ENCODE results near the gene GRK6. TPM values are rescaled to one million over a fixed set of nuclear protein-coding genes. Genes with fewer than 3 reads are reported as not detected.

GRK6 gene
- total and polyA plus RNA-seq, 9 of the 15 experiments (the other 6 are each of a cell fraction or from before 2014, with no cell fraction given), result 0.63 to 122 (median 44.5) TPM

DNA sequence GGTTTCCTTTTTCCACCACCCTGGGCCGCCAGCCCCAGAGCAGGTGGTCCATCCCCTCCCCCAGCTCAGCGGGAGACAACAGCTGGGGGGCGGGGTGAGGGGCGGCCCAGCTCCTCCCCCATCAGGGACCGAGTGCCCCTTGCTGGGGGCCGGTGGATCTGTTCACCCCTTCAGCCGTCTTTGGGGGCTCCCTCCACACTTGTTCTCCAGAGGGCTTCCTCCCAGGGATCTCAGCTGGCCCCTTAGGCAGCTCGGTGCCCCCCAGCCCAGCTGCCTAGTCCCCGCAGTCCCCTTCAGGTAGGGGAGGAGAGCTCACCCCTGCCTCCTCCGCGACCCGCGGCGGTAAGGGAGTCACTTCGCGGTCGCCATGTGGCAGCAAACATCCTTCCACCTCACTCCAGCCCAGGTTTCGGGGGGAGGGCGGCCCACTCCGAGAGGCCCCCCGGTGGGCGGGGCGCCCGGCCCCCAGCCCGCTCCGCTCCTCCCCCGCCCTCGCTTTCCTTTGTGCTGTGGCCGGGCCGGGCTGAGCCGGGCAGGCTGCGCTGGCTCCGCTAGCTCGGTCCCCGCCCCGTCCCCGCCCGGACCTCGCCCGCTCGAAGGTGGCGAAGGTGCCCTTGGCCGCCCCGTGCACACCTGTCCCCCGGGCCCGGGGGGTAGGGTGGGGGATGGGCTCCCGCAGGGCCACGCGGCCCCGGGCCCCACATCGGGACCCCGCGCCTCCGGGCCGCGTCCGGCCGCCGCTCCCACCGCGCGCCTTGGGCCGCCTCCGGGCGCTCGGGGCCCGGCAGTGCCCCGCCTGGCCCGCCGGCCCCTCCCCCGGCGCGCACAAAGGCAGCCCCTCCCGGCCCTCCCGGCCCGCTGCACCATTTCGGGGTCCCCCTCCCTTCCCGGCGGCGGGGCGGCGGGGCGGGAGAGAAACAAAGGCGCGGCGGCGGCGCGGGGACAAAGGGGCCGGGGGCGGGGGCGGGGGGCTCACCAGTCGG, 46.3 kb downstream of the GRK6 start (continued):
- TF ChIP-seq SOX6 (IDR thresholded peaks at IDR 0.05) (no peak), DIDO1 (tag; IDR thresholded peaks at IDR 0.05; ENCODE audit: low read depth) (no peak), RBM22 (IDR thresholded peaks at IDR 0.05; ENCODE audit: low read depth, low read length, poor library complexity, severe bottlenecking) (peak; percentile 39), PHF21A (IDR thresholded peaks at IDR 0.05; ENCODE audit: borderline replicate concordance, low read depth) (no peak), TBP (optimal IDR thresholded peaks at IDR 0.05; ENCODE audit: low read depth, low read length) (peak; percentile 16), CBX2 (IDR thresholded peaks at IDR 0.05; ENCODE audit: insufficient read depth, low read length, poor library complexity, severe bottlenecking) (no peak), ZNF57 (CRISPR knock-in tag; IDR thresholded peaks at IDR 0.05) (no peak), COPS2 (conservative IDR thresholded peaks at IDR 0.05) (no peak)
- TF ChIP-seq, protein P1, sequence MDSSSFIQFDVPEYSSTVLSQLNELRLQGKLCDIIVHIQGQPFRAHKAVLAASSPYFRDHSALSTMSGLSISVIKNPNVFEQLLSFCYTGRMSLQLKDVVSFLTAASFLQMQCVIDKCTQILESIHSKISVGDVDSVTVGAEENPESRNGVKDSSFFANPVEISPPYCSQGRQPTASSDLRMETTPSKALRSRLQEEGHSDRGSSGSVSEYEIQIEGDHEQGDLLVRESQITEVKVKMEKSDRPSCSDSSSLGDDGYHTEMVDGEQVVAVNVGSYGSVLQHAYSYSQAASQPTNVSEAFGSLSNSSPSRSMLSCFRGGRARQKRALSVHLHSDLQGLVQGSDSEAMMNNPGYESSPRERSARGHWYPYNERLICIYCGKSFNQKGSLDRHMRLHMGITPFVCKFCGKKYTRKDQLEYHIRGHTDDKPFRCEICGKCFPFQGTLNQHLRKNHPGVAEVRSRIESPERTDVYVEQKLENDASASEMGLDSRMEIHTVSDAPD (CRISPR knock-in tag; IDR thresholded peaks at IDR 0.05), result no peak
- TF ChIP-seq, protein P2, sequence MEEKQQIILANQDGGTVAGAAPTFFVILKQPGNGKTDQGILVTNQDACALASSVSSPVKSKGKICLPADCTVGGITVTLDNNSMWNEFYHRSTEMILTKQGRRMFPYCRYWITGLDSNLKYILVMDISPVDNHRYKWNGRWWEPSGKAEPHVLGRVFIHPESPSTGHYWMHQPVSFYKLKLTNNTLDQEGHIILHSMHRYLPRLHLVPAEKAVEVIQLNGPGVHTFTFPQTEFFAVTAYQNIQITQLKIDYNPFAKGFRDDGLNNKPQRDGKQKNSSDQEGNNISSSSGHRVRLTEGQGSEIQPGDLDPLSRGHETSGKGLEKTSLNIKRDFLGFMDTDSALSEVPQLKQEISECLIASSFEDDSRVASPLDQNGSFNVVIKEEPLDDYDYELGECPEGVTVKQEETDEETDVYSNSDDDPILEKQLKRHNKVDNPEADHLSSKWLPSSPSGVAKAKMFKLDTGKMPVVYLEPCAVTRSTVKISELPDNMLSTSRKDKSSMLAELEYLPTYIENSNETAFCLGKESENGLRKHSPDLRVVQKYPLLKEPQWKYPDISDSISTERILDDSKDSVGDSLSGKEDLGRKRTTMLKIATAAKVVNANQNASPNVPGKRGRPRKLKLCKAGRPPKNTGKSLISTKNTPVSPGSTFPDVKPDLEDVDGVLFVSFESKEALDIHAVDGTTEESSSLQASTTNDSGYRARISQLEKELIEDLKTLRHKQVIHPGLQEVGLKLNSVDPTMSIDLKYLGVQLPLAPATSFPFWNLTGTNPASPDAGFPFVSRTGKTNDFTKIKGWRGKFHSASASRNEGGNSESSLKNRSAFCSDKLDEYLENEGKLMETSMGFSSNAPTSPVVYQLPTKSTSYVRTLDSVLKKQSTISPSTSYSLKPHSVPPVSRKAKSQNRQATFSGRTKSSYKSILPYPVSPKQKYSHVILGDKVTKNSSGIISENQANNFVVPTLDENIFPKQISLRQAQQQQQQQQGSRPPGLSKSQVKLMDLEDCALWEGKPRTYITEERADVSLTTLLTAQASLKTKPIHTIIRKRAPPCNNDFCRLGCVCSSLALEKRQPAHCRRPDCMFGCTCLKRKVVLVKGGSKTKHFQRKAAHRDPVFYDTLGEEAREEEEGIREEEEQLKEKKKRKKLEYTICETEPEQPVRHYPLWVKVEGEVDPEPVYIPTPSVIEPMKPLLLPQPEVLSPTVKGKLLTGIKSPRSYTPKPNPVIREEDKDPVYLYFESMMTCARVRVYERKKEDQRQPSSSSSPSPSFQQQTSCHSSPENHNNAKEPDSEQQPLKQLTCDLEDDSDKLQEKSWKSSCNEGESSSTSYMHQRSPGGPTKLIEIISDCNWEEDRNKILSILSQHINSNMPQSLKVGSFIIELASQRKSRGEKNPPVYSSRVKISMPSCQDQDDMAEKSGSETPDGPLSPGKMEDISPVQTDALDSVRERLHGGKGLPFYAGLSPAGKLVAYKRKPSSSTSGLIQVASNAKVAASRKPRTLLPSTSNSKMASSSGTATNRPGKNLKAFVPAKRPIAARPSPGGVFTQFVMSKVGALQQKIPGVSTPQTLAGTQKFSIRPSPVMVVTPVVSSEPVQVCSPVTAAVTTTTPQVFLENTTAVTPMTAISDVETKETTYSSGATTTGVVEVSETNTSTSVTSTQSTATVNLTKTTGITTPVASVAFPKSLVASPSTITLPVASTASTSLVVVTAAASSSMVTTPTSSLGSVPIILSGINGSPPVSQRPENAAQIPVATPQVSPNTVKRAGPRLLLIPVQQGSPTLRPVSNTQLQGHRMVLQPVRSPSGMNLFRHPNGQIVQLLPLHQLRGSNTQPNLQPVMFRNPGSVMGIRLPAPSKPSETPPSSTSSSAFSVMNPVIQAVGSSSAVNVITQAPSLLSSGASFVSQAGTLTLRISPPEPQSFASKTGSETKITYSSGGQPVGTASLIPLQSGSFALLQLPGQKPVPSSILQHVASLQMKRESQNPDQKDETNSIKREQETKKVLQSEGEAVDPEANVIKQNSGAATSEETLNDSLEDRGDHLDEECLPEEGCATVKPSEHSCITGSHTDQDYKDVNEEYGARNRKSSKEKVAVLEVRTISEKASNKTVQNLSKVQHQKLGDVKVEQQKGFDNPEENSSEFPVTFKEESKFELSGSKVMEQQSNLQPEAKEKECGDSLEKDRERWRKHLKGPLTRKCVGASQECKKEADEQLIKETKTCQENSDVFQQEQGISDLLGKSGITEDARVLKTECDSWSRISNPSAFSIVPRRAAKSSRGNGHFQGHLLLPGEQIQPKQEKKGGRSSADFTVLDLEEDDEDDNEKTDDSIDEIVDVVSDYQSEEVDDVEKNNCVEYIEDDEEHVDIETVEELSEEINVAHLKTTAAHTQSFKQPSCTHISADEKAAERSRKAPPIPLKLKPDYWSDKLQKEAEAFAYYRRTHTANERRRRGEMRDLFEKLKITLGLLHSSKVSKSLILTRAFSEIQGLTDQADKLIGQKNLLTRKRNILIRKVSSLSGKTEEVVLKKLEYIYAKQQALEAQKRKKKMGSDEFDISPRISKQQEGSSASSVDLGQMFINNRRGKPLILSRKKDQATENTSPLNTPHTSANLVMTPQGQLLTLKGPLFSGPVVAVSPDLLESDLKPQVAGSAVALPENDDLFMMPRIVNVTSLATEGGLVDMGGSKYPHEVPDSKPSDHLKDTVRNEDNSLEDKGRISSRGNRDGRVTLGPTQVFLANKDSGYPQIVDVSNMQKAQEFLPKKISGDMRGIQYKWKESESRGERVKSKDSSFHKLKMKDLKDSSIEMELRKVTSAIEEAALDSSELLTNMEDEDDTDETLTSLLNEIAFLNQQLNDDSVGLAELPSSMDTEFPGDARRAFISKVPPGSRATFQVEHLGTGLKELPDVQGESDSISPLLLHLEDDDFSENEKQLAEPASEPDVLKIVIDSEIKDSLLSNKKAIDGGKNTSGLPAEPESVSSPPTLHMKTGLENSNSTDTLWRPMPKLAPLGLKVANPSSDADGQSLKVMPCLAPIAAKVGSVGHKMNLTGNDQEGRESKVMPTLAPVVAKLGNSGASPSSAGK (IDR thresholded peaks at IDR 0.05), result no peak
- TF ChIP-seq, protein P3, sequence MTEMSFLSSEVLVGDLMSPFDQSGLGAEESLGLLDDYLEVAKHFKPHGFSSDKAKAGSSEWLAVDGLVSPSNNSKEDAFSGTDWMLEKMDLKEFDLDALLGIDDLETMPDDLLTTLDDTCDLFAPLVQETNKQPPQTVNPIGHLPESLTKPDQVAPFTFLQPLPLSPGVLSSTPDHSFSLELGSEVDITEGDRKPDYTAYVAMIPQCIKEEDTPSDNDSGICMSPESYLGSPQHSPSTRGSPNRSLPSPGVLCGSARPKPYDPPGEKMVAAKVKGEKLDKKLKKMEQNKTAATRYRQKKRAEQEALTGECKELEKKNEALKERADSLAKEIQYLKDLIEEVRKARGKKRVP (CRISPR knock-in tag; IDR thresholded peaks at IDR 0.05), result no peak

Data from K562 (cell line).